Subcutaneous preadipocyte (primary cell): ENCODE results near the gene ZMPSTE24. TPM values are rescaled to one million over a fixed set of nuclear protein-coding genes. Genes with fewer than 3 reads are reported as not detected.

ENCODE experiments used
- total RNA-seq: library from RNA; depleted of rRNA; stranded (reverse); fragments of >200 nt; gene quantifications from 2 replicates; pipeline ENCODE4 v1.2.3, GENCODE V29; 2012

ZMPSTE24 gene
- total RNA-seq: 47.8 and 56.5 TPM in 2 replicates

DNA sequence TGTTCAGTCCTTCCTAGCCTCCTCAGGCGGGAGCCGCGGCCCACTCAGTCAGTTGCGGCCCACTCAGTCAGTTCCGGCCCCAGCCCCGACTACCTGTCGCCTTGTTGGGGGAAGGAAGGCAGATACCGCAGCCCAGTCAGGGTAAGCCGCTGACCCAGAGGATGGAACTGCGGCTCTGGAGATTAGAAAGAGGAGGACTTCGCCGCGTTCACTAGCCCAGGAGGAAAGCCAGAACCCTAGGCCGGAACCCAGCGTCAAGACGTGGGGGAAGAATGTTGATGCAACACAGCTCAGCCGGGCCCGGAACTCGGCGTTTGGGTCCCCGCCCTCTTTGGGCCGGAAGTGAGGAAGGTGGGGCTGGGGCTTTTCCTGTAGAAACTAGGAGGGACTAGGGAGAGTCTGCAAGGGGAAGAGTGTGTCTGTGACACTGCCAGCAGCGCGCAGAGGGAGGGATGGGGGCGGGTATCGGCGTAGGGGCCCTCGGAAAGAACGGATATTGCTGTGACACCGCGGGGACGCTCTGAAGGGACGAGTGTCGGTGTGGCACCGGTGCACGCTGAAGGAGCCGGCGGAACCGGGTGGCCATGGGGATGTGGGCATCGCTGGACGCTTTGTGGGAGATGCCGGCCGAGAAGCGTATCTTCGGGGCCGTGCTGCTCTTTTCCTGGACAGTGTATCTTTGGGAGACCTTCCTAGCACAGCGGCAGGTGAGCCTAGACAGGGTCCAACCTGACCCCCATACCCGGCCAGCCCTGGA, at the start of gene ZMPSTE24:
TSS of gene ZMPSTE24 (plus strand) at position 549 of the 757 bp plus-strand sequence. CDS start at position 585, 36 bp downstream.

DNA sequence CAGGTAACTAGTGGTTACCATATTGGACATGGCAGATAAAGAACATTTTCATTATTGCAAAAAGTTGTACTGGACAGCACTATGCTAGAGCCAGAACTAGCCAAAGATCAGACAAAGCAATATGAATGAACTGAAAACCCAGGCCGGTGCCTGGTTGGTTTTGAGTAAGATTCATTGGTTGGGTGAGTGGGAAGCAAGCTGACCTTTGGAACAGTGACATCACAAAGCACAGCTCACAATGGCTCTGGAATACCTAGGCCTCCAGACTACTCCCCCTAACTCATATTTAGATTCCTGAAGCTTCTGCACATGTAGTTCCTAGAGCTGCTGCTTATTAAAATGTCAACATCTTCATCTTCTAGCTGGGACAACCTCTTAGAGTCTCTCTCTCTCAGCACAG, 10.4 kb upstream of the ZMPSTE24 start, which contains the start of gene TMCO2:
TSS of gene TMCO2 (plus strand) at position 283 of the 400 bp plus-strand sequence. CDS start at position 340, 57 bp downstream.

DNA sequence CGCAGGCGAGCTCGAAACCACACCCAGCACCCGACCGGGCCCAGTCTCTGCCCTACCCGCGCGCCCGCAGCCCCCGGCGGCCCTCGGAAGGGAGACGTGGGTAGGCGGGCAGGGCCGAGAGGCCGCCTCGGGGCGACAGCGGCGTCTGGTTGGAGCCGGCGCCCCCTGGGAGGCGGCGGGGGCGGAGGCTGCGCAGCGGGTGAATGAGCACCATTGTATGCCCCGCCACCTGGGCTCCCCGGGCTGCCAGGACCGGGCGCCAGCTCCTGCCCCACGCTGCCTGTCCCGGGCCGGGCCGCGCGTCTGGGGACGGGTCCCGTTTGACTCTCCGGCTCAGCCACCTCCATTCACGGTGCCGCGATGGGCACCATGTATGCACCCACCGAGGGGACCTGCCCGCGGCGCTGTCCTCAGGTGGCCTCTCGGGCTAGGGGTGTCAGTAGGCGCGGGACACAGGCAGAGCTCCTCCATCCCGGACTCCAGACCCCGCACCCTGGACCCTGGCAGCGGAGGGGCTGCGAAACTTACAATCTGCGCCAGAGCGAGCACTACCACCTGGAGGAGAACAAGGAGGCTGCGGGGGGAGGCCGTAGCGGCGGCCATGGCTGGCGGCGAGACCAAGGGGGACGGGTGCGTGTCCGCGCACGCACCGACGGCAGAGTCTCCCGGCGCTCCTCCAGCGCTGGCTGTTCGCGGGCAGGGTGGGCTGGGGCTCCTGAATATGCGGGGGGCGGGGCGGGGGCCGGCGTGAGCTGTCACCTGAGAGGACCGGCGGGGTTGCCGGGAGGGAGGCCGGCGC, 58.8 kb downstream of the ZMPSTE24 start, which contains the start of gene COL9A2:
TSS of gene COL9A2 (minus strand) at position 692 of the 799 bp plus-strand sequence. CDS start at position 603, 89 bp downstream.

Other genes starting within 250 kb of the ZMPSTE24 start
- 319 and 421 TPM in 2 replicates for gene CAP1, start 217.5 kb upstream of the ZMPSTE24 start, total RNA-seq
- 42.3 and 54.3 TPM in 2 replicates for gene PPT1, start 161.0 kb upstream of the ZMPSTE24 start, total RNA-seq
- 17.3 and 23.5 TPM in 2 replicates for gene RLF, start 96.8 kb upstream of the ZMPSTE24 start, total RNA-seq
- gene TMCO2, start 10.3 kb upstream of the ZMPSTE24 start, total RNA-seq: not detected in 2 replicates
- 0.59 and 0.73 TPM in 2 replicates for gene COL9A2, start 59.0 kb downstream of the ZMPSTE24 start, total RNA-seq
- 21.7 and 40.1 TPM in 2 replicates for gene SMAP2, start 115.5 kb downstream of the ZMPSTE24 start, total RNA-seq
- 2.9 and 4.9 TPM in 2 replicates for gene ZFP69B, start 192.2 kb downstream of the ZMPSTE24 start, total RNA-seq
- gene ZFP69, start 219.1 kb downstream of the ZMPSTE24 start, total RNA-seq: 4.1 and 4.4 TPM in 2 replicates